ENCODE measurements around the gene C1QTNF4.

DNA sequence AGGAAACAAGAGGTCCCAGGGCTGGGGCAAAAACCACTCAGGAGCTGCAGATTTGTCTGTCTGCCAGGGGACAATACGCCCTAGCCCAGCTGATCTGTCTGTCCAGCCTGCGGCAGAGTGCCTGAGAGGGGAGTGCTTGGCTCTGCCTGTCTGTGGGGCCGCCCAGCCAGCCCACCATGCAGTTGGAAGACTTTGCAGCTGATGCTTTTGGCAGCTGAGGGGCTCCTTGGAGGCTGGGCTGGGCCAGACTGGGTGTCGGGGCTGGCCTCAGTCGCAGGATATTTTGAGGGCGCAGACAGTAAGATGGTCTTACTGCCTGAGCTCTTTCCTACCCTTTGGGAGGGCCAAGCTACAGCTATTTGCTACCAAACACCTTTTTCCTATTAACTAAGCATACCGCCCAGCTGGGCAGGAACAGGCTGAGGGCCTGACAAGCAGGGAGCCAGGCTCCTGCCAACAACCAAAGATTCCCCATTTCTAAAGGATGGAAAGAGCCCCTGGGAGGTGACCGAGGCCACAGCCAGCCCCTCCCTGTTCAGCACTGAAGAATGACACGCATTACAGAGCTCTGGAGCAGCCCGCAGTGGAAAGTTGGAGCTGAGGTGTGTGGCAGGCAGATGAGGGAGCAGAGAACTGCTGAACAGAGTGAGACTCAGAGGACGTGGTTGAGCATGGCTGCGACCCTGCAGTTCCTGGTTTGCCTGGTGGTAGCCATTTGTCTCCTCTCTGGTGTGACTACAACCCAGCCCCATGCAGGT lies 7.9 kb downstream of the C1QTNF4 start, which contains the start of gene FAM180B:
- TF ChIP-seq, protein P1, sequence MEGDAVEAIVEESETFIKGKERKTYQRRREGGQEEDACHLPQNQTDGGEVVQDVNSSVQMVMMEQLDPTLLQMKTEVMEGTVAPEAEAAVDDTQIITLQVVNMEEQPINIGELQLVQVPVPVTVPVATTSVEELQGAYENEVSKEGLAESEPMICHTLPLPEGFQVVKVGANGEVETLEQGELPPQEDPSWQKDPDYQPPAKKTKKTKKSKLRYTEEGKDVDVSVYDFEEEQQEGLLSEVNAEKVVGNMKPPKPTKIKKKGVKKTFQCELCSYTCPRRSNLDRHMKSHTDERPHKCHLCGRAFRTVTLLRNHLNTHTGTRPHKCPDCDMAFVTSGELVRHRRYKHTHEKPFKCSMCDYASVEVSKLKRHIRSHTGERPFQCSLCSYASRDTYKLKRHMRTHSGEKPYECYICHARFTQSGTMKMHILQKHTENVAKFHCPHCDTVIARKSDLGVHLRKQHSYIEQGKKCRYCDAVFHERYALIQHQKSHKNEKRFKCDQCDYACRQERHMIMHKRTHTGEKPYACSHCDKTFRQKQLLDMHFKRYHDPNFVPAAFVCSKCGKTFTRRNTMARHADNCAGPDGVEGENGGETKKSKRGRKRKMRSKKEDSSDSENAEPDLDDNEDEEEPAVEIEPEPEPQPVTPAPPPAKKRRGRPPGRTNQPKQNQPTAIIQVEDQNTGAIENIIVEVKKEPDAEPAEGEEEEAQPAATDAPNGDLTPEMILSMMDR (conservative IDR thresholded peaks at IDR 0.05) = no peak
- no peak for TF ChIP-seq EZH2 (IDR thresholded peaks at IDR 0.05; ENCODE audit: low read depth)
